Lower leg skin (tissue), 4 donors: ENCODE data around the gene AANAT. TPM values are rescaled to one million over a fixed set of nuclear protein-coding genes. Genes with fewer than 3 reads are reported as not detected.

Experiments used
- DNase-seq, 2 donors: peaks; one replicate each; pipeline ENCODE4 v3.0.0-alpha.2; 2019; ENCODE audit warnings: low spot score in 2 of 2
- H3K4me3 ChIP-seq: fragments of 200-600 bp; sonication (generic); 2 replicates; pipeline ENCODE4 v1.5.1; 2017; ENCODE audit warnings: mild to moderate bottlenecking, low read depth; ENCODE audit not compliant: poor library complexity, severe bottlenecking
- POLR2A ChIP-seq, 2 donors: fragments of 450-650 bp; IDR thresholded peaks; one replicate each; pipeline ENCODE4 v1.6.1; 2016 to 2017; ENCODE audit warnings: antibody characterized with exemption in 2 of 2, mild to moderate bottlenecking in 1 of 2, moderate library complexity in 1 of 2
- WGBS, 2 donors: methylation state at CpG; one replicate each; pipeline ENCODE4 v1.1.5; 2018; 5-methylcytosine and 5-hydroxymethylcytosine counted together
- intact Hi-C: fragments of 100-400 bp; cut with DNase I; formaldehyde crosslinking; loops from one replicate; pipeline ENCODE4 v1.15.0; 2023; ENCODE audit warnings: low total_unique reads
- total RNA-seq, 4 donors: library from RNA; depleted of rRNA; stranded (reverse); fragments of >200 nt; gene quantifications; one replicate each; pipeline ENCODE4 v1.1.0, GENCODE V29; 2016
- TF ChIP-seq, protein P1 (sequence below), 3 donors: fragments of 450-650 bp; IDR thresholded peaks; one replicate each; pipeline ENCODE4 v1.5.1; 2016; ENCODE audit warnings: antibody characterized with exemption in 3 of 3, mild to moderate bottlenecking in 3 of 3, moderate library complexity in 2 of 3

AANAT gene
- total RNA-seq = not detected

DNA sequence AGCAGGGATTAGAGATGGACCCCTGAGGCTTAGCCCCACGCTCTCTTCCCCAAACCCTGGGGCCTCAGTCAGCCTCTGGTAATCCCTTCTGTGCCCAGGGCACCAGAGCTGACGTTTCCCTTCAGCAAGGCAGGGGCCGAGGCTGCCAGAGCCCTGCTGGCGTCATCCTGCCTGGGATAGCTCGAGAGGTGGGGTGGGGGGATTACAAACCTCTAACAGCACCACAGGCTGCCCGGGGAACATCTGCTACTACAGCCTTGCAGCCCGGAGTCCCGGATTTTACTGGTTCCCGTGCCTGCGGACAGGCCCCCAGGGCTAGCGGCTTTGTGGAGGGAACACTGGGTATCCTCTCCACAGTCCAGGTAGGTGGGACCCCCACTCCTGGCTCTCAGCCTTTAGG, at the start of gene AANAT:
Gene AANAT, plus strand, starts transcription at position 238 of the 400 bp plus-strand sequence. CDS start 1,144 bp downstream, outside the sequence.
- 74 to 100% methylated on average over 2 to 11 of the region's 11 CpGs for WGBS, 2 donors
- no peak within 1 kb of the TSS for H3K4me3 ChIP-seq
- intact Hi-C loops = loop anchor here (2.0 kb wide), 1 partner anchor 37 kb away; no protein-coding TSS in a partner anchor
- no peak for DNase-seq
- TF ChIP-seq, protein P1, sequence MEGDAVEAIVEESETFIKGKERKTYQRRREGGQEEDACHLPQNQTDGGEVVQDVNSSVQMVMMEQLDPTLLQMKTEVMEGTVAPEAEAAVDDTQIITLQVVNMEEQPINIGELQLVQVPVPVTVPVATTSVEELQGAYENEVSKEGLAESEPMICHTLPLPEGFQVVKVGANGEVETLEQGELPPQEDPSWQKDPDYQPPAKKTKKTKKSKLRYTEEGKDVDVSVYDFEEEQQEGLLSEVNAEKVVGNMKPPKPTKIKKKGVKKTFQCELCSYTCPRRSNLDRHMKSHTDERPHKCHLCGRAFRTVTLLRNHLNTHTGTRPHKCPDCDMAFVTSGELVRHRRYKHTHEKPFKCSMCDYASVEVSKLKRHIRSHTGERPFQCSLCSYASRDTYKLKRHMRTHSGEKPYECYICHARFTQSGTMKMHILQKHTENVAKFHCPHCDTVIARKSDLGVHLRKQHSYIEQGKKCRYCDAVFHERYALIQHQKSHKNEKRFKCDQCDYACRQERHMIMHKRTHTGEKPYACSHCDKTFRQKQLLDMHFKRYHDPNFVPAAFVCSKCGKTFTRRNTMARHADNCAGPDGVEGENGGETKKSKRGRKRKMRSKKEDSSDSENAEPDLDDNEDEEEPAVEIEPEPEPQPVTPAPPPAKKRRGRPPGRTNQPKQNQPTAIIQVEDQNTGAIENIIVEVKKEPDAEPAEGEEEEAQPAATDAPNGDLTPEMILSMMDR (IDR thresholded peaks at IDR 0.05) = no peak
- TF ChIP-seq POLR2A (IDR thresholded peaks at IDR 0.05) = no peak

DNA sequence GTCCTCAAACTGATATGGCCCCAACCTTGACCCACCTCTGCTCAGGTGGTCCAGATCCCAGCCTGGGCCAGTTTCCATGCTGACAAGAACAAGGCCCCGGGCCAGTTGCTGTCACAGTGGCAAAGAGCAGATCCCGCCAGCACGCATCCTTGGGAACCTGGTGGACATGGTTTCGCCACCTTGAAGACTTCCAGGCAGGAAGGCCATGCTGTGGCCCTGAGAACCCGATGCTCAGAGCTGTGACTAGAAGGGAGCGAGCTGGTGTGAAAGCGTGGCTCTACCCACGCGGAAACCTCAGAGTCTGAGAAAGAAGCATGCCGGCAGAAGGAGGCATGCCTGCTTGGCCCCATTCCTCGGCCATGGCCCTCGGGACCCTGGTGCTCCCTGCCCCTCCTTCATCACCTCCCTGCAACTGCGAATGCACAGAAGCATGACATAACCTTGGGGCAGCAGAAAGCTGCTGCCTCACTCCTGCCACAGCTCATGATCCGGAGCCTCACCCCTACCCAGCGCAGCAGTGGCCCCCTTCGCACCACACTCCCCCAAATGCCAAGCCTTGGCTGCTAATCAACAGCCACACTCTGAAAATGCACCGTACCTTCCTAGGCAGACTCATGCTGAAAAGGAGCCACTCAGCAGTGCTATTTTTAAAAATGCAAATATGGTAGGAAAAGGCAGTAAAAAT, 47.7 kb upstream of the AANAT start:
- intact Hi-C loops = no loop called here
- WGBS, 2 donors = 78 to 86% methylated on average over 17 of the region's 17 CpGs
- H3K4me3 ChIP-seq = no peak overlapping the region
- no peak for TF ChIP-seq POLR2A (IDR thresholded peaks at IDR 0.05)
- TF ChIP-seq, protein P1 (IDR thresholded peaks at IDR 0.05) = no peak
- DNase-seq = no peak

DNA sequence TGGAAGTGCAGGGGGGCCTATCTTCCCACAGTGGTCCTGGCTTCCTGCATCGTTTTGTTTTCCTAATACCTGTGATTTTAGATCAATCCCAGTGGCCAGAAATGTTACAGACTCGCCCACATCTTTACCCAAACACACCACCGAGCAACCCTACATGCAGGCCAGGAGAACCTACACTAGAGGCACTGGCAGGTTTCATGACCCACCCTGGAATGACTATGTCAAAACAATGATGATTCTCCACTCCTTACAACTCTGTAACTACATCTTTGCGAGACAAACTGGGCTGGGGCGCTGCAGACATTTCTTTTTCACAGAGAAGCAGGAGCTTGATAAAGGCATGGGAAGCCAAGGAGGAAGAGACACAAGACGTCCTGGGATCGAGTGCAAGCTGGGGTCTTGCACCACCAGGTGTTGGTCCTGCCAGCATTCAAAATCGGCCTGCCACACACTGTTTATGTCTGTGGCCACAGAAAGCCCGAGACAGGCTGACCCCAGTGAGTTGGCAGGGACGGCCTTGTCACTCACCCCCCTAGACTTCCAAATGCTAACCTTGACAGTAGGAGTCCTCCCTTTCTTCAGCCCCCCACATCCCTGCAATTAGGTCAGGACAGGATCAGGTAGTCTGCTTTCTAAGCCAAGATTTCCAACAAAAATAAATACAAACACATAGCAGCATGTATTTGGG, 46.9 kb upstream of the AANAT start:
- intact Hi-C loops = no loop called here
- H3K4me3 ChIP-seq = no peak overlapping the region
- WGBS, 2 donors = 83% methylated on average over 10 of the region's 10 CpGs
- no peak for DNase-seq
- TF ChIP-seq POLR2A (IDR thresholded peaks at IDR 0.05) = no peak
- TF ChIP-seq, protein P1 (IDR thresholded peaks at IDR 0.05) = no peak

- no peak overlapping the region for H3K4me3 ChIP-seq
- WGBS, 2 donors = 61 to 62% methylated on average over 7 of the region's 7 CpGs
- DNase-seq = no peak
- intact Hi-C loops = no loop called here
- TF ChIP-seq POLR2A (IDR thresholded peaks at IDR 0.05) = no peak
- TF ChIP-seq, protein P1 (IDR thresholded peaks at IDR 0.05) = no peak
These were observed 46.4 kb upstream of the AANAT start for GRCh38 chr17:76421044-76421407.

GRCh38 chr17:76422406-76422805, 45.0 kb upstream of the AANAT start:
- DNase-seq = no peak
- 97 to 98% methylated on average over 8 of the region's 8 CpGs for WGBS, 2 donors
- TF ChIP-seq POLR2A (IDR thresholded peaks at IDR 0.05) = no peak
- TF ChIP-seq, protein P1 (IDR thresholded peaks at IDR 0.05) = no peak
- intact Hi-C loops = no loop called here
- H3K4me3 ChIP-seq = no peak overlapping the region
